ENCODE results near the gene NOXO1.

NOXO1 gene

GRCh38 chr16:1980030-1980769 lies 1.1 kb downstream of the NOXO1 start:
- DNase-seq (ENCODE audit: low read depth in 2 of 2, low spot score in 1 of 2), result no peak

GRCh38 chr16:1979271-1980029 lies 1.8 kb downstream of the NOXO1 start:
- DNase-seq (ENCODE audit: low read depth in 2 of 2, low spot score in 1 of 2), result no peak

GRCh38 chr16:1978476-1979120 lies 2.7 kb downstream of the NOXO1 start:
- DNase-seq (ENCODE audit: low read depth in 2 of 2, low spot score in 1 of 2), result no peak

DNA sequence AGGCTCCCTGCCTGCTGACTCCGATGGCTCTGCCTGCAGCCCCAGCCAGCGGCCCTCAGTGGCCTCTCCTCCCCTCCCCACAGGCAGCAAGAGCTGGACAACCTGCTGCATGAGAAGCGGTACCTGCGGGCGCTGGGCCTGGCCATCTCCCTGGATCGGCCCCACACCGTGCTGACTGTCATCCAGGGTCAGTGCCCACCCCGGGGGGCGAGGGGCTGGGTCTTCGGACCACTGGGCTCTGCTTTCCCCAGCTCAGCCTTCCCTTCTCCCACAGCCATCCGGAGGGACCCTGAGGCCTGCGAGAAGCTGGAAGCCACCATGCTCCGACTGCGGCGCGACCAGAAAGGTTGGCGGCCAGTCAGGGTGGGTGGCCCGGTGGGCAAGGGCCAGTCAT lies 3.4 kb downstream of the NOXO1 start:
- no peak for DNase-seq (ENCODE audit: low read depth in 2 of 2, low spot score in 1 of 2)

- DNase-seq (ENCODE audit: low read depth in 2 of 2, low spot score in 1 of 2), result no peak
These were observed 4.1 kb downstream of the NOXO1 start for GRCh38 chr16:1976951-1977874.

DNA sequence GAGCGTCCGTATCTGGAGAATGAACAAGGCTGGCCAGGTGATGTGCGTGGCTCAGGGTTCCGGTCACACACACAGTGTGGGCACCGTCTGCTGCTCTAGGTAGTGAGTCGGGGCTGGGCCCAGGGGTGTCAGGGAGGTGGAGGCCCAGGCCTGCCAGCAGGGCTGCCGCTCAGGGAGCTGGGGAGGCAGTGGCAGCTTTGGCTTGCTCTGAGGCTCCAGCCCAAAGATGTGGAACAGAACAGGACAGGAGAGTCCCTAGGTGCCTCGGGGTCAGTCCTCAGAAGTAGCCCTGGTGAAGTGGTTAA lies 5.1 kb downstream of the NOXO1 start:
- no peak for DNase-seq (ENCODE audit: low read depth in 2 of 2, low spot score in 1 of 2)

- DNase-seq (ENCODE audit: low read depth in 2 of 2, low spot score in 1 of 2), result no peak
These were observed 5.6 kb downstream of the NOXO1 start for GRCh38 chr16:1975432-1976215.

DNA sequence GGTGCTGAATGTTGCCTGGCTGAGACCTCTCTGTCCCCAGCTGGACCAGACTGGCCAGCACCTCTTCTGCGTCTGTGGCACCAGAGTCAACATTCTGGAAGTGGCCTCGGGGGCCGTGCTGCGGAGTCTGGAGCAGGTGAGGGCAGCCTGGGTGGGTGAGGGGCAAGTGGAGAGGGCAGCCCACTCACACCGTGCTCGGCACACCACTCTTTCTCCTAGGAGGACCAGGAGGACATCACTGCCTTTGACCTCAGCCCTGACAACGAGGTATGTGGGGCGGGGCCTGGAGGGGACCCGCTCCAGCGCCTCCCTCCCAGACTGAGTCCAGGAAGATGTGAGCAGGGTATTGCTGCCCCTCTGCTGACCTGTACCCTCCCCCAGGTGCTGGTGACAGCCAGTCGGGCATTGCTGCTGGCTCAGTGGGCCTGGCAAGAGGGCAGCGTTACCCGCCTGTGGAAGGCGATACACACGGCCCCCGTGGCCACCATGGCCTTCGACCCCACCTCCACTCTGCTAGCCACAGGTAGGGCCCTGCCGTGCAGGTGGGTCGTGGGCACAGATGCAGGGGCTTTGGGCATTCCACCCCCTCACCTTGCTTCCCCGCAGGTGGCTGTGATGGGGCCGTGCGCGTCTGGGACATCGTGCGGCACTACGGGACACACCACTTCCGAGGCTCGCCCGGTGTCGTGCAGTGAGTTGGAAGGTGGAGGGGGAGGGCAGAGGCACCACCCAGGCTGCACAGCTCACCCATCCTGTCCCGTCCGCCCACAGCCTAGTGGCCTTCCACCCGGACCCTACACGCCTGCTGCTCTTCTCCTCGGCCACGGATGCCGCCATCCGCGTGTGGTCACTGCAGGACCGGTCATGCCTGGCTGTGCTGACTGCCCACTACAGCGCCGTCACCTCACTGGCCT lies 6.9 kb downstream of the NOXO1 start:
- DNase-seq (ENCODE audit: low read depth in 2 of 2, low spot score in 1 of 2), result no peak

- no peak for DNase-seq (ENCODE audit: low read depth in 2 of 2, low spot score in 1 of 2)
These were observed 7.7 kb downstream of the NOXO1 start for GRCh38 chr16:1973461-1974156.

GRCh38 chr16:1972490-1972877 lies 8.8 kb downstream of the NOXO1 start:
- no peak for DNase-seq (ENCODE audit: low read depth in 2 of 2, low spot score in 1 of 2)

DNA sequence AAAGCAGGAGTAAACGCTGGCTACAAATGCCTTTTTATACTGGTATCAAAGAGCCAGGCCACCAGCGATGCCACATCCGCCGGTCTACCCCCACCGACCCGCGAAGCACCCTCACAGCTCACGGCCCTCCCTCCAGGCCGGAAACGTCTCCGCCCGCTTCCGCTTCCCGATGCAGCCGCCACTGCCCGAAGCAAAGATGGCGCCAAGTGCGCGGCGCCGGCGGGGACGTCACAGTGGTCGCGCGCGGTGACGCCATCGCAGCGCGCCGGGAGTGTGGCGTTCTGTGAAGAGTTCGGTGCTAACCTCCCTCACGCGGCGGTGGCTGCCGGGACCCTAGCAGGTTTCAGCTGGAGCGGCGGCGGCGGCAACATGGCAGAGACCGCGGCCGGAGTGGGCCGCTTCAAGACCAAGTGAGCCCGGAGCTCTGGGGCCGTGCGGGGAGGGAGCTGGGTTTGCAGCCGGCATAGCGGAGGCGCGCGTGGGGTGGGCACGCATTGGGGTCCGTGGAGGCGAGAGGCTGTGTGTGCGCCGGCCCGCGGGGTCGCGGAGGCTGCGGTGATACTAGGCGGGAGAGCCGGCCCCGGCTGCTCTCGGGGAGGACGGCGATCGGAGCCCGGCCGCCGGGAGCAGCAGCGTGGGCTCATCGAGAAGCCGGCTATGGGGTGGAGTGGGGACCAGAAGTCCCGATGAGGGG lies 9.3 kb downstream of the NOXO1 start, which contains the start of gene TBL3:
Gene TBL3, plus strand, starts transcription at position 258 of the 694 bp plus-strand sequence. Its CDS starts 112 bp downstream, at position 370.
- DNase-seq (ENCODE audit: low read depth in 2 of 2, low spot score in 1 of 2), result peak; percentile 89 to 94

DNA sequence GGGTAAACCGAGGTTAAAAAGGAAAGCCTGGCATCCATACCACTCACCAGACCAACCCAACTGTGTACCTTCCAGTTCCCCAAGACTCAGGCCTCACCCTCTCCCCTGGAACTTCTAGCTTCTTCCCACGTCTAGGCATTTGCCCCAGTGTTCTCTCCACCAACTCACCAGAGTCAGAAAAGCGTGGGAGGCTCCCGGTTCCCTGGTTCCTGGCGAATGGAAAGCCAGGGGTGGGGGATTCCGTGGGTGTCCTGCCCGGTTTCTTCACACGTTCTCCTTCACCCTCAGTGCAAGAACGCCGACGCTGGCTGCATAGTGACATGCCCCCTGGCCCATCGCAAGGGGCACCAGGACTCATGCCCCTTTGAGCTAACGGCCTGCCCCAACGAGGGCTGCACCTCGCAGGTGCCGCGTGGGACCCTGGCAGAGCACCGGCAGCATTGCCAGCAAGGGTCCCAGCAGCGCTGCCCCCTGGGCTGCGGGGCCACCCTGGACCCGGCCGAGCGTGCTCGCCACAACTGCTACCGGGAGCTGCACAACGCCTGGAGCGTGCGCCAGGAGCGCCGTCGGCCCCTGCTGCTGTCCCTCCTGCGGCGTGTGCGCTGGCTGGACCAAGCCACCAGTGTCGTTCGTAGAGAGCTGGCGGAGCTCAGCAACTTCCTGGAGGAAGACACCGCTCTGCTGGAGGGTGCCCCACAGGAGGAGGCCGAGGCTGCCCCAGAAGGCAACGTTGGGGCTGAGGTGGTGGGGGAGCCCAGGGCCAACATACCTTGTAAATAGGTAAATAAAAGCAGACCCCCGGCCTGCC lies 12.9 kb downstream of the NOXO1 start:
- no peak for DNase-seq (ENCODE audit: low read depth in 2 of 2, low spot score in 1 of 2)

- no peak for DNase-seq (ENCODE audit: low read depth in 2 of 2, low spot score in 1 of 2)
These were observed 14.8 kb downstream of the NOXO1 start, which contains the start of gene RNF151 for GRCh38 chr16:1966460-1966859. TSS of gene RNF151 (plus strand) at chr16:1966856. CDS start at chr16:1966882, 26 bp downstream.

GRCh38 chr16:1965396-1966001 lies 15.8 kb downstream of the NOXO1 start:
- no peak for DNase-seq (ENCODE audit: low read depth in 2 of 2, low spot score in 1 of 2)

- DNase-seq (ENCODE audit: low read depth in 2 of 2, low spot score in 1 of 2), result peak; percentile 87 to 97
These were observed 16.5 kb downstream of the NOXO1 start, which contains the start of gene RPS2 for GRCh38 chr16:1964506-1965395. TSS of gene RPS2 (minus strand) at chr16:1964826. CDS start at chr16:1964625, 201 bp downstream.
